Anterior cingulate cortex (tissue), 58 donors: ENCODE results near the gene KRTAP22-1.
A peak's percentile ranks its signal among the peaks of the same experiment; 100 is the strongest.

Experiments
- DNase-seq, 58 donors: peaks; one replicate each; lab custom pipeline; 2025; lab: John Stamatoyannopoulos, UW

KRTAP22-1 gene

DNA sequence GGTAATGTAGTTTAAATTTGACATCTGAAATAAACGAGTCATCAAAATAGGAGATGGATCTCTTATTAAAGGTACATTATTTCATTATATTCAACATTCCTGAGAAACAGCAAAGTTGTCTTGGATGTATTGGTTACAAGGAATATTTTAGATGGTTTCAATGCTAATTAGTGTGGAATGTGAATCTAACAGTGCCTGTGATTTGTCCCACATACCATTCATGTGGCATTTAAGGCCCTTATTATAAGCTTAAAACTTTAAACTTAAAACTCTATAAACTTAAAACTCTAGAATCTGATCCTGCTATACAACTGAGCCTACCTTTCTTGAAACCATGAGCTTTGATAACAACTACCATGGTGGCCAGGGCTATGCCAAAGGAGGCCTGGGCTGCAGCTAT lies at the start of gene KRTAP22-1:
KRTAP22-1 (plus strand) TSS at position 301 of the 400 bp plus-strand sequence.
- DNase-seq, result no peak

DNA sequence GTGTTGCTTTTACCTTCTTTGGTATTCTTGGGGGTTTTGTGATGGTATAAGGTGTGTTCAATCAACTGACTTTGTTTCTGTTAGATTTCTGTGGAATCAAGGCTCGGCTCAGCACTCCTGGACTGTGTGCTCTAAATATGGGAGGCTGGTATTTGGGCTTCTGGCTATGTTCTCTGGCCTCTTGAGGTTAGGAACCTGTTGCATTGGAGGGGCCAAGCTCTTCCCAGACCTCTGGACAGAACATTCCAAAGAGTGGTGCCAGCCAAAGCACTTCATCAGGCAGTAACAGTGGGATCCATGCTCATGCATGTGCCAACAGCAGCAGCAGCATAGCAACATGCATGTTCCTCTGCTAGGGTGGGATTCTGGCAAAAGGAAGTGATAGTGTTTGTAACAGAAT lies 48.1 kb upstream of the KRTAP22-1 start:
- DNase-seq, result no peak

GRCh38 chr21:30555095-30555494 lies 45.8 kb upstream of the KRTAP22-1 start:
- no peak for DNase-seq

GRCh38 chr21:30561264-30561895 lies 39.5 kb upstream of the KRTAP22-1 start, which contains the start of gene KRTAP19-7:
KRTAP19-7 (minus strand) TSS chr21:30561314; CDS start chr21:30561289, 25 bp downstream.
- no peak for DNase-seq

DNA sequence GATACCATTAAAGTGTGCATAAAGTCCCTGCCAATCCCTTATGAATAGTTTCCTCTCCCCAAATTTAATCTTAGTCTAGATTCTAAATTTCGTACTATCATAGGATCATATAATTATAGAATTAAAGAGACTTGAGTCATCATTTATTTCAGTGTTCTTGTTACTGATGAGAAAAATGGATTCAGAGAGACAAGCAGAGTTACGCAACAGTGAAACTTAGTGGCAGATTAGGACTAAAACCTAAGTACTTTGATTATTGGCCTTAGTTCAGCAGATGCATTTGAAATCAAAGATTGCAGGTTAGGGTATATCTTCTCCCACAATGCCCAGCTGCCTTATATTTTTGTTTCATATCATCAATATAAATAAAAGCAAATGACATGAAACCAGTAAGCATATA lies 38.9 kb upstream of the KRTAP22-1 start:
- DNase-seq, result no peak

DNA sequence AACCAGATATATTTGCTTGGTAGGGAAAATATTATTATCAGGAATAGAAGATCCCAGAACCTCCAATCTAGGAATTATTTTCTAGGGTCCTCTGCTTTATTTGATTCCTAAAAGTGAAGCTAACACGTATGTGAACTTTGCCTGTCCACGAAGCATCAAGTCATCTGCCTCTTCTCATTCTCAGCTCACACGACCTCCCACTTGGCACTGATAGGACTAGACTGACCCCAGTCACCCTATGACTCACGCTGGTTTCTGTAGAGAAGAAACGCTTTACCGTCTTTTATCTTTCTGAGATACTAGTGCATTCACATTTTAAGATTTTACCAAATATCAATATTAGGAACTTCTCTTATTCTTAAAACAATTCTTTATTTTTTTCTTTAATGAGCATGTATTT lies 37.8 kb upstream of the KRTAP22-1 start:
- no peak for DNase-seq

- DNase-seq, result no peak
Observed at GRCh38 chr21:30563630-30564029, 37.3 kb upstream of the KRTAP22-1 start.

DNA sequence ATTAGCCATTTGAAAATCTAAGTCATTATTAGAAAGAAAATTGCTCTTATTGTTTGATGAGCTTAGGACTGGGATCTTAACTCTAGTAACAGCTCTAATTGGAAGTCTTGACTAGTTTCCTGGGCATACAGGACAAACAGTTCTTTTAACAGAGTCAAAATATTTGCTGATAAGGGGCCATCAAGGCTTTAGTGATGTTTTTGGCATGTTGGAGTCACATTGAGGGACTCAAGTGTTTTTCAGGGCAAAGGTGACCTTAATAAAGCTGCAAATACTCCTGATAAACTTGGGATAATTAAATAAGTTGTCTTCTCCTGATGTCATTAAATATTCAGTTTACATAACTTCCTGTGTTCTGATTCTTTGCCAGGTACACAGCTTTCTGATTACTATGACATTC lies 33.3 kb upstream of the KRTAP22-1 start:
- no peak for DNase-seq

DNA sequence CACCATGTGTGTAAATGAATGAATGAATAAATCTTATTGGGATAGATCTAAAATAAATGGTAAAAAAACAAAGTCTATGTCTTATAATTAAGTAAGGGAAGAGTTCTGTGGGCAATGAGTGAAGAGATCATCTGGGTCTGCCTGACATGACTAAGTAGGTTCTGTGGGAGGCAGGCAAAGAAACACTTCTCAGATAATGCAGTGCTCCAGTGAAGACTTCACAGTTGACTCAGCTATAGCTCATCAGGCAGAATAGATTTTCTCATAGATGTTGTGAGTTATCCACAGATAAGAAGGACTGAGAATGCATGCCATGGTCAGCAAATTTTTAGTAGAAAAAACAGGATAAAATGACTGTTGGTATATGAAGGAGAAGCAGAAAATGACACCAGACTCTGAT lies 23.1 kb upstream of the KRTAP22-1 start:
- peak in 1 of 58 donors; percentile 0 for DNase-seq

- peak in 2 of 58 donors; percentile 2 to 15 for DNase-seq
Observed at GRCh38 chr21:30579346-30579745, 21.5 kb upstream of the KRTAP22-1 start.

DNA sequence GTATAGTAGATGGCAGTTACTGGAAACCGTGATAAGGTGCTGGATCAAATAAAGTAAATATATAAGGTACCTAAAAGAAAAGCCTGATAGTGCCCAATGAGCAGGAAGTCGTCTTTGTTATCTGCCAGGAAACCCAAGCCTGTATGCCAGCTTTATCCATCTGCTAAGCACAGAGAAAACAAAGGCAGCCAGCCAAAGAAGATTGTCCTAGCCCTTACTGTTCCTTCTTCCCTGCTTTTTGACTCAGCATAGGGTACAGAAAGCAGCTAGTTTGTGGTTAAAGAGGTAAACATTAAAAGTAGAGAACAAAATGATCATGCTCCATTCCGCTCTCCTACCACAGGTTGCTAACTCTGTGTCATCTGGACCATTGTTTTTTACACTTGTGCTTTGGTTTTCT lies 20.8 kb upstream of the KRTAP22-1 start:
- no peak for DNase-seq

DNA sequence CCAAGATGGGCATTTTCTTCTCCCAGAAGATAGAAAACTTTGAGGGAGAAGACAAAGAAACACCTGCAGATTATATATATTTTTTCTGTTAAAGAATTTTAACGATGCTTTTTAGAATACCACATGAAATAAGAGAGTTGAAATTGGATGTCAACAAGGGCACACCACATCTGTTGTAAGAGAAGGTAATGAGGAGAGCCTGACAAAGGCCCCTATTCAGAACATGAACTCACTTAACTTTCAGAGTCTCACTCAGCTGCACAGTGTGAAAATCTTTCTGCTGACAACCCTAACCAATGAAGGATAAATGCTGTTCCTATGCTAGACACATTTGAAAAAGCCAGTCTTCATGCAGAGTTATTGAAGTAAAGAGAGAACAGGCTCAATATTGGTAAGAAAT lies 18.0 kb upstream of the KRTAP22-1 start:
- no peak for DNase-seq

DNA sequence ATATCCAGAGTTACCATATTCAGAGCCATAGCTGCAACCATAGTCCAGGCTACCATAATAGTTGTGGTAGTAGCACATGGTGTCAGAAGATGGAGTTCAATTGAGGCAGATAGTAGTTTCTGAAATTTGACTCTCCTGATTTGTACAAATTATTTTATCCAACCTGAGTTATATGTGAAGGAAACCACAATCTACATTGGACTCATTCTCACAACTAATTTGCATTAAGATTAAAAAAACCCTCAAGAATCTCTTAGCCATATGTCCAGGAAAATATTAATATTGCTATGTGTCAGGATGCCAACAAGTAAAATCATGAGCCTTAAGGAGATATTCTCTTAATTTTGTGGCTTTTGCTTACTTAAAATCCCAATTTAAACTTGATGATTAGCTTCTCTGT lies 10.6 kb upstream of the KRTAP22-1 start, which contains the start of gene KRTAP22-2:
KRTAP22-2 (minus strand) TSS at position 101 of the 400 bp plus-strand sequence.
- DNase-seq, result no peak

GRCh38 chr21:30592140-30592539 lies 8.7 kb upstream of the KRTAP22-1 start, which contains the start of gene KRTAP6-3:
KRTAP6-3 (plus strand) TSS chr21:30592440; CDS start chr21:30592446, 6 bp downstream.
- DNase-seq, result no peak

DNA sequence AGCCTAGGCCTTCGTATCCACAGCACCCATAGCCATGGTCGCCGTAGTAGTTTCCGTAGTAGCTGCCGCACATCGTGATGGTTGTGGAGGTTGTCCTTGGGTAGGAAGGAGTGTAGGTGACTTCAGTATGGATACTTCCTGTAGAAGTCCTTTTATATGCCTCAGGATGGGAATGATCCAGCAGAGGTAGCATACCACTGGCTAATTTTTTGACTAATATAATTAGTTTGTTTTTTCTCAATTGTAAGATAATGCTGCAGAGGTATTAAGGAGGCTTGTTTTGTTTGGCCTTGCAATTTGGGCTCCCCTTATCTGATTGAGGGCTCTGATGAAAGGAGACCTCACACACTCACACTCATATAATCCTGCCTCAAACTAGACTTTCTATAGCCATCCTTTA lies 2.1 kb upstream of the KRTAP22-1 start, which contains the start of gene KRTAP6-2:
KRTAP6-2 (minus strand) TSS at position 101 of the 400 bp plus-strand sequence; CDS start at position 73, 28 bp downstream.
- no peak for DNase-seq

- no peak for DNase-seq
Observed at GRCh38 chr21:30605968-30606367, 5.1 kb downstream of the KRTAP22-1 start.

GRCh38 chr21:30612132-30612531 lies 11.2 kb downstream of the KRTAP22-1 start:
- DNase-seq, result no peak

GRCh38 chr21:30613836-30614235 lies 12.9 kb downstream of the KRTAP22-1 start, which contains the start of gene KRTAP6-1:
KRTAP6-1 (minus strand) TSS chr21:30613930; CDS start chr21:30613904, 26 bp downstream.
- DNase-seq, result no peak

DNA sequence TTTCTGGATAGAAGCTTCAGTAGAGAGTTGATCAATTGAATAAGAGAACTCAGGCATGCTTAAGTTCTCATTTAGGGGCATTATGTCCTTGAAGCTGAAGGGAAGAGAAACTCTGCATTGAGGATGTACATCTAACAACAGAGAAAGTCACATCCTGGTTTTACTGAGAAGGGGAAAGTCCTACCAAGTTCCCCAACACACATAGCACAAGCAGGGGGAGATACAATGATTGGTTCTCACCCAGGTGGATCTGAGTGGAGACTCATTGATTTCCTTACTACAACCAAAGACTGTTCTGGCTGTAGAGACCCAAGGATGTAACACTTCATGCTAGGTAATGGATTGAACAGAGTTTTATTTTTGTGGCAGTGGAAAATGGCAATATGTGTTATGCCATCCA lies 14.3 kb downstream of the KRTAP22-1 start:
- DNase-seq, result no peak

DNA sequence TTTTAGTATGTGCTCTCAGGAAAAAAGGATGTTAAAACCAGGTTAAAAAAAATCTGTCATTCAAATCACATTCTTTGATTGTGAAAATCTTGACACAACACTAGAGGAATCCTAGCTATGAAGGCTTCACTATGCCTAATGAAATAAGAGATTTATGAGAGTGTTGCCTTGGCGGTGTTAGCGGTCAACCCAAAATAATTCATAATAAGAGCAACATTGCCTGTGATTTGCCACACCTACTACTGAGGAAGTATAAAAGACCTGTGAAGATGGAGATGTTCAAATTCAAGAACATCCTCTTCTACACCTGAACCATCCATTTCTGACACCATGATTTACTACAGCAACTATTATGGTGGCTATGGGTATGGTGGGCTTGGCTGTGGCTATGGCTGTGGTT lies 15.2 kb downstream of the KRTAP22-1 start, which contains the start of gene KRTAP20-1:
KRTAP20-1 (plus strand) TSS at position 301 of the 400 bp plus-strand sequence; CDS start at position 331, 30 bp downstream.
- DNase-seq, result no peak

DNA sequence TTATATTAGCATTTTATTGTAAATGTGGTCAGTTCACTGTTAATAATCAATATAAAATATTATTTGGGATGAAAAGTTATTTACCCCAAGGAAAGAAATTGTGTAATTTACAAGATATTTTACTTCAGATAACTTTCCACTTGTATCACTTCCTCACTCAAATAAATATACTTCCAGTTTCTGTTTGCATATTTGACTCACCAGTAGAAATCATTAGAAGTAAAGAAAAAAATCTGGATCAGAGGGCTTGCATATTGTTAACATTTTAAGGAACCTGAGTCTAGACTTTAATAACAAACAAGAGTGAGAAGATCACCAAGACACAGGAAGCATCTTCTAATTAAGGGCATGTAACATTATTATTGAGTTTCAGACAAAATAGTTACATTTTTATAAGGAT lies 19.2 kb downstream of the KRTAP22-1 start:
- DNase-seq, result no peak

DNA sequence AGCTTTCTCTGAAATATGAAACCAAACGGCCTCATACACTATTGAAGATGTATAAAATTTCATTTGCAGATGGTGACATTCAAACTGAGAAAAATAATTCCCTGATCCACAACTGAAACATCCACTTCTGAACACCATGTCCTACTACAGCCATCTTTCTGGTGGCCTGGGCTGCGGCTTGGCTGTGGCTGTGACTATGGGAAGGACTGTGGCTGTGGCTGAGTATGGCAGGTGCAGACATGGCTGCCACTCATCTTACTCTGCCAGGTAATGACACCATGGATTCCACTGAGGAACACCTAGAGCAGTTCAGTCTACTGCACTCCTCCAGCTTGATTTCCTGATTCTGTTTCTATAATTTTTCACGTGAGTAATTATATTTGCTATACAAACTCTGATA lies 19.6 kb downstream of the KRTAP22-1 start, which contains the start of gene KRTAP20-4:
KRTAP20-4 (plus strand) TSS at position 106 of the 400 bp plus-strand sequence.
- no peak for DNase-seq
